Measurements from ENCODE around the gene PEX13. TPM values are rescaled to one million over a fixed set of nuclear protein-coding genes. Genes with fewer than 3 reads are reported as not detected.

PEX13 gene
- total RNA-seq, 1 experiment from 2014 or later: 22.4 TPM

- Mint-ChIP-seq H3K4me3 (no peak overlapping the region), H3K27me3 (ENCODE audit: low read depth) (no peaks in the 10 kb centered on the region), H3K36me3 (ENCODE audit: insufficient read depth in 1 of 3, low read depth in 3 of 3) (peaks cover 4 to 21% (median 13%) of the 10 kb centered on the region in 3 experiments; a peak in 5 of 7 replicates), H3K9me3 (no peaks in the 10 kb centered on the region), H3K4me1 (no peaks in the 10 kb centered on the region), H3K27ac (no peak overlapping the region)
- H3T11ph ChIP-seq (ENCODE audit: low read length): no peak overlapping the region
- no peak overlapping the region for H2BK5ac ChIP-seq (ENCODE audit: insufficient read length, low read length)
- H3K56ac ChIP-seq (ENCODE audit: insufficient read length, low read depth, low read length): no peak overlapping the region
- H4K8ac ChIP-seq (replicated peaks; ENCODE audit: insufficient read length, low read depth, low read length): no peak overlapping the region
- no peak overlapping the region for H3K14ac ChIP-seq (ENCODE audit: insufficient read depth, low read length)
- no CpG with 5 or more reads among the region's 5 CpGs for WGBS (ENCODE audit: extremely low coverage, insufficient read length, low lambda C conversion rate)
- H2BK12ac ChIP-seq (ENCODE audit: insufficient read length, low read depth, low read length): no peak overlapping the region
- H2BK15ac ChIP-seq (ENCODE audit: low read depth, low read length): no peak overlapping the region
- H3K27me3 ChIP-seq (ENCODE audit: insufficient read depth, low read length): no peaks in the 10 kb centered on the region
- no peak overlapping the region for H3K9ac ChIP-seq (ENCODE audit: extremely low read depth, insufficient read length, low read length)
- no peaks in the 10 kb centered on the region for H3K4me1 ChIP-seq (ENCODE audit: insufficient read depth, low read length)
- no peaks in the 10 kb centered on the region for H4K20me1 ChIP-seq (ENCODE audit: control insufficient read depth, insufficient read depth, insufficient read length)
- H3K4me2 ChIP-seq (ENCODE audit: insufficient read depth, insufficient read length, low read length): no peak overlapping the region
- no peaks in the 10 kb centered on the region for H3K79me1 ChIP-seq (ENCODE audit: insufficient read depth, low read depth, low read length, poor library complexity, severe bottlenecking)
- H2BK20ac ChIP-seq (ENCODE audit: low read depth, low read length, poor library complexity, severe bottlenecking): no peak overlapping the region
- H4K5ac ChIP-seq (ENCODE audit: insufficient read length, low read depth, low read length): no peak overlapping the region
- no peak overlapping the region for H2AFZ ChIP-seq (ENCODE audit: low read length)
- no peak overlapping the region for H3K4ac ChIP-seq (ENCODE audit: low read depth, low read length)
- no peak overlapping the region for H2BK120ac ChIP-seq (ENCODE audit: low read depth, low read length, poor library complexity, severe bottlenecking)
- TF ChIP-seq CTCF (conservative IDR thresholded peaks at IDR 0.05): no peak
- H3K9me3 ChIP-seq (ENCODE audit: control insufficient read depth, low read depth, low read length): no peaks in the 10 kb centered on the region
- DNase-seq: no peak
- no peak overlapping the region for H2AK5ac ChIP-seq (ENCODE audit: insufficient read length, low read length)
- H3K23me2 ChIP-seq (ENCODE audit: insufficient read length, low read depth, low read length, poor library complexity, severe bottlenecking): no peaks in the 10 kb centered on the region
- H3K18ac ChIP-seq (ENCODE audit: insufficient read length, low read depth, low read length): no peak overlapping the region
- no peaks in the 10 kb centered on the region for H3K79me2 ChIP-seq (ENCODE audit: insufficient read depth, low read length)
- no peak overlapping the region for H3K27ac ChIP-seq (ENCODE audit: insufficient read length, low read depth, low read length)
- no peak overlapping the region for H3K23ac ChIP-seq (ENCODE audit: insufficient read length, low read depth, low read length)
- H4K91ac ChIP-seq (ENCODE audit: insufficient read length, low read depth, low read length): no peak overlapping the region
These were observed 72.9 kb downstream of the PEX13 start for GRCh38 chr2:61090386-61090921.

All from H9 (cell line).